ENCODE data around the gene INSIG2.

Gene INSIG2

DNA sequence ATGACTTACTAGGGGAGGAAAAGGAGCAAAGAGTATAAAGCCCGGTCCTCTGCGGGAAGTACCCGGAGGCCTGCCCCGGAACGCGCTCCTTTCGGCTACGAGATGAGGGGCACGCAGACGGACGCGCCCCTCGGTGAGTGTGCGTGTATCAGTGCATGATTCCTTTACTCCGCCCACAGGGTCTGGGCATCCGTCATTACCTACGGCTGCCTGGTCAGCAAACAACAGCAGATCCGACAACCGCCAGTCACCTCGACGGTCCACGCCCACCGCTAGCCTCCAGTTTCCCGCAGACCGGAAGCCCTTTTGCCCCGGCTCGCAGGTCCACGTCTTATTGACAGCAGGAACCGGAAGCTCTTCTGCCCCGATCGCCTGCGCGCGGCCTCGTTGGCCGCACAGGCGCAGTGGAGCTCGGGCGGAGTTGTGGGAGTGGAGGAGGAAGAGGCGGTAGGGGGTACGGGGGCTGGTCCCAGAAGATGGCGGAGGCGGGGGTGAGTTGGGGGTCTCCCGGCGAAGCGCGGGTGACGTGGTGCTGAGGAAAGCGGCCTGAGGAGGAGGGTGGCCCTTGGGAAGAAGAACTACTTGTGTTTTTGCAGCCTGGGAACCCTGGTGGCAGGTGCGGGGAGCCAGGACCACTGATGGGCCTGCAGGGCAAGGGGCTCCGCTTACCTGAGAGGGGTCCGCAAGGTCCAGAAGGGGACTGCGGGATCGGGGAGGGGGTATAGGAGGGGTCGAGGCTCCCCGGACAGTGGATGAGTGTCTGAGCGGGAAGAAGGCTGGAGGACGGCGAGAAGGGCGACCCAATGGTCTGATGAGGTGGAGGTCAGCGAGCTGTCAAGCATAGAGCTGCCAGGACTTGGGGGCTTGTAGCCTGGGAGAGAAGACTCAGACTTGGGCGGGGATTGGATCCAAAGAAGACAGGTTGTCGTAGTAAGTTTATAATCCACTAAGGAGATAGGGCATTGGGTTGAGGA lies at the start of gene INSIG2:
Gene INSIG2 (plus strand): TSS at position 421 of the 974 bp plus-strand sequence. CDS start 8,086 bp downstream, outside the sequence.
- DNase-seq = peak; percentile 83

GRCh38 chr2:118040891-118041290 lies 47.4 kb upstream of the INSIG2 start:
- no peak for DNase-seq

DNA sequence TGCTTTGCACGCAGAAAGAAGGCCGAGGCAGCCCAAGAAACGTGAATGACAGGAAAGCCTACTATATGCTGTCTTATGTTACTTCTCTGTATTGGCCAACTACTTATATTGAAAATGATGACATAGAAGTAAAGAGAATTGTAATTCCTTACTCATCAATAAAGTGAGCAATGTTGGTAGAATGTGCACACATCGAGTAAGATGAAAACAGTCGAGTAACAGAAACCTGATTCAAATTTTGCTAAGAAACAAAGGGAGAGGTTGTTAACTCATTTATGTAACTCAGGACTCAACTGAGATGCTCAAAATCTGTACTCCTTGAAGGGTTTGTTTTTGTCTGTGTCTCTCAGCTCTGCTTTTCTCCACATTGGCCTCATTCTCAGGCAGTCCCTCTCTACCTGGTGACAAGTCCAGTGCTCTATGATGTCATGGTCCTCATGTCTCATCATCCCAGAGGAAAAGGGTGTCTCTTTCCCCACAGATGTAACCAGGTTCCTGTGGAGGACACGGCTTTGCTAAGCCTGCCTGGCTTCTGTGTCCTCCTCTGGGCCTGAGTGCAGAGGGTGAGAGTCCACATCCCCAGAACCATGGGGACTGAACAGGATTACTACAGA lies 44.1 kb upstream of the INSIG2 start:
- no peak for DNase-seq

DNA sequence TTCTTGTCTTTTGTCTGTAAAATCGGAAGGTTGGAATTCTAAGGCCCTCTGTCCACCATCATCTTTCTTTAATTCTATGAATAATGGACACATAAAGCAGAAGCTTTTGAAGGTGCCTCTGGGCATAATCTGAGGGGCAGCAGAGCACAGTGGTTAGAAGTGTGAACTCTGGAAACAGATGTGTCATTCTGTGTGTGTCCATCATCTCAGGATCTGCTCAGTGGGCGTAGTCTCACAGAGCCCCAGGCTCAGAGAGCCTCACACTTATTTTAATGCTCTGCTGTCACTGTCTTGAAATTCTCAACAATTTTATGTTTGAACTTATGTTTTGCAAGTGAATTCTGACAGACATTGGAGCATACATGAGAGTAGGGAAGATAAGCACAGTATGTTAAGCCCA lies 43.4 kb upstream of the INSIG2 start:
- DNase-seq = no peak

GRCh38 chr2:118045286-118045685 lies 43.0 kb upstream of the INSIG2 start:
- DNase-seq = no peak

- DNase-seq = no peak
Observed at GRCh38 chr2:118046634-118047210, 41.5 kb upstream of the INSIG2 start.

GRCh38 chr2:118047380-118047826 lies 40.9 kb upstream of the INSIG2 start:
- no peak for DNase-seq

DNA sequence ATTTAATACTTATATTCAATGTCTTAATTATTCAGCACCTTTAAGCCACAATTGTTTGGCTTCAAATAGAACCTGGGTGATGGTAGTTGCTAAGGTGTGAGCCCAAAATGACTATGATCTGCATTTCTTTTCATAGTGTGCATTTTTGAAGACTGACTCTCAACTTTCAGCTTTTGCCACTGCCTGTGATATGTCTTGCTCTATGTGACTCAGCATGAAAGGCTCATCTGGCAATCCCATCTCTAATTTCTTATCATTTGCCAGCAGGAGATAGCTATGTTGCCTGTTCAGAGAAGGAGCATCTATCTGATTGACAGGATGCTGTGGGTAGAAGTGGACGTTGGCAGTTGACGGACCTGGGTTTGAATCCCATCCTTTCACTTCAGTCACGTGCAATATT lies 39.9 kb upstream of the INSIG2 start:
- no peak for DNase-seq

DNA sequence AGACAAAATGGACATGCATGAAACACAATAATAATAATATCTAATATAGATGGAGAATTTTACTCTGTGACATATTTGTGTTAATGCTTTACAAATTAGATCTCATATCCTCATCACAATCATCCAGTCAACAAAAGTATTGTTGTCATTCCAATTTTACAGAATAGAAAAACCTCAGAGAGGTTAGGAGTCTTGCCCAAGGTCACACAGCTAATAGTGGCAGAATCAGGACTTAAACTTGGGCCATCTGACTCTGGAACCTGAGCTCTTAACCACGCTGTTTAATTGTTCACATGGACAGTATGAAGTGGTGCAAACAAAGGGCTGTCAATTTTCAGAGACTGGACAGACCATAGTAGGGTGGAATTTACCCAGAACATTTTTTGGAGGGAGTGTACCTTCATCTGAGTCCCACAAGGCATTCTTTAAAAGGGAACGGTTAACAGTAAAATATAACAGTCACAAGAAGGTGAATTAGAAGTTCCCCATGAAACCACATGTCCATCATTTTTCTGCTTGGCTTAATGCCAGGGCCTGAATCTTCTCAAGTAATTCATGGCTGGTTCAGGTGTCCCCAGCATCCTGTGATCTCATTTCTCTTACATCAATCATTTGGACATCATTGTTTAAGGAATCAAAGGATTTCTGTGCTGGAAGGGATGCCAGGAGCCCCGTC lies 39.0 kb upstream of the INSIG2 start:
- DNase-seq = no peak

- DNase-seq = no peak
Observed at GRCh38 chr2:118049816-118050140, 38.5 kb upstream of the INSIG2 start.

DNA sequence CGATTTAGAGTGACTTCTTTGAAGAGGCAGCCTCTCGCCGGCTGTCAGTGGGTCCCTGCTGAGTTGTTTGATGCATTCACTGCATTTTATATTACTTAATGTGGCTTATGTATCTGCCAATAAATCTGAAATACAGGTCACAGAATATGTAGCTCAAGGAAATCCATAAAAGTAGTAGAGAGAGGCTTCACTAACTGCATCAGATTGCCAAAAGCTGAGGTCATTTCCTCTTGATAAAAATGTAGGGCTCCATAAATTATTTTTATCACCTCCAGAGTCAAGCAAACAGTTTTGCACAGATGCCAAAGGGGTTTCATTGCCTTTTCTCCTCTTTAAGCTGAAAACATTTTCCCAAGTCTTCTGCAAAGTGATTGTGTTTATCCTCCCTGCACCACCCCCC lies 37.9 kb upstream of the INSIG2 start:
- no peak for DNase-seq

GRCh38 chr2:118050974-118051373 lies 37.3 kb upstream of the INSIG2 start:
- DNase-seq = no peak

GRCh38 chr2:118051826-118052358 lies 36.4 kb upstream of the INSIG2 start:
- no peak for DNase-seq

DNA sequence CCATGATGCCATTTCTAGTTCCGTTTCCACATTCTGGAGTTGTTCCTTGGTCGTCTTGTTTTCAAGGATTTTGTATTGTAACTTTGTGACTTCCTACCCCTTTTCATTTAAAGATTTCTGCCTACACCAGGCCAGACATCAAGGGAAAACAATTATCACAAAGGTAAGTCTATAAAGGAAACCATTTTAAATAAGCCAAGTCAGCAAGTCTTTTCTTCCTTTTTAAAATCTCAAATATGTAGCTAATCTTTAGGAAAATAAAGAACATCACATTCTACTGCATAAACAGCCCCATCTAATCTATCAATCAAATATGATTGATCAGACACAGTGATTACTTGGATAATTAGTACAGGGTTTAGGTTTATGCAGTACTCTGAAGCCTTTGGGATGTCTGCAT lies 35.8 kb upstream of the INSIG2 start:
- DNase-seq = no peak

- no peak for DNase-seq
Observed at GRCh38 chr2:118053681-118054080, 34.6 kb upstream of the INSIG2 start.

DNA sequence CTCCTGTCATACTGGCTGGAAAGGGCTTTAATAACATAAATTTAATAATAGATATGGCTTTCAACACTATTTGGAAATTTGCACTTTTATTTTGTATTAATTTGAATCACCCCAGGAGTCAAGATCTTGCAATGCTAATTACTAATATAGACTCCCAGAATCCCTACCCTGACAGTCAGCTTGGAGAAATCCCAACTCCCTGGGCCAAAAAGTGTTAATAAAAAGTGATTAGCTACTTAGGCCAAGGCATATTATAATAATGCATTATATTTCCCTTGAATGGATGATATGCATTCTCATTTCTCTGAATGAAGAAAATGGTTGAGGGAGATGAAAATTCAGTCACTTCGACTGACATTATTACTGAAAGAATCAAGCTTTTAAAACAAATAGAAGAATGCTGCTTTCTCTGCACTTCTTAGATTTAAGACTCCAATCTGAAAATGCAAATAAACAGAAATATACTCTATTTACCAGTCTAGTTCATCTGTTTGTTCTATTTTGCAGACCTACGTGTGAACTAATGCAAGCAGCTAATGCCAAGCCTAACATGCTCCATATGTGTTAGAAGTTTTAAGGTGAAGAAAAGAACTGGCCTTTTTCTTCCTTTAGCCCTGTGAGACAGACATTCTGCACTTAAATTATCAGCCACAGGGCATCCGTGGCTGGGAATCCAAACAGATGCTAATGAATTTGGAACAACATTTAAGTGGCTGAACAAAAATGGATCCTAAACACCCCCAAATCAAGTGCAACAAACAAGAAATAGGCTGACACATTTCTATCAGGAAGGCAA lies 33.9 kb upstream of the INSIG2 start:
- DNase-seq = no peak

DNA sequence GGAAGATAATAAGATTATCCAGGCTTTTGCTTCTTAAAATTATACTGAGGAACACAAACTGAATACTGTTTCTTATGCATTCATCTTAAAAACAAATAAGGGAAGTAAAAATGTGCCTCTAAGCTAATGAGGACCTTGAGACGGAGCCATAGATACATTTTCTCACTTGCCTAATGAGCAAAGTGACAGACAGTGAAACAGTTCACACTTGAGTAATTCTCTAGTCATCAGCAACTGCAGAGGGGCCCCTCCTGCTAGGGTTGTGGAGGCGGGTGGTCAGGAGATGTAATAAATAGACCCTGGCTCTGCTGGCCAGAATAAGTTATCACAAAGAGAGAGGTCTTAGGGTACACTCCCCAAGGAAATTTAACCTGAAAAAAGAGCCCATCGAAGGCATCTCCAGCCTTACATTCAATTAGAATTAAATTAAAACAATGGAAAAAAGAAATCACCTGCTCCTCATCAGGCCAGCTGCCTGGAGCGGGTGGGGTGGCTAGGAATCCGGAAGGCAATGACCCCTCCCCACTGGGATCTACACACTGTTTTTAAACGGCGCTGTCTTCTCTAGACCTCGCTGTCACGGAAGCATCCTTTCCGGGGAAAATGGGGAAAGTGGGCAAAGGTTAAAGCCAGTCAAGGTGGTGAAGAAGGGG lies 32.6 kb upstream of the INSIG2 start:
- DNase-seq = no peak

GRCh38 chr2:118056165-118056534 lies 32.1 kb upstream of the INSIG2 start:
- DNase-seq = no peak

DNA sequence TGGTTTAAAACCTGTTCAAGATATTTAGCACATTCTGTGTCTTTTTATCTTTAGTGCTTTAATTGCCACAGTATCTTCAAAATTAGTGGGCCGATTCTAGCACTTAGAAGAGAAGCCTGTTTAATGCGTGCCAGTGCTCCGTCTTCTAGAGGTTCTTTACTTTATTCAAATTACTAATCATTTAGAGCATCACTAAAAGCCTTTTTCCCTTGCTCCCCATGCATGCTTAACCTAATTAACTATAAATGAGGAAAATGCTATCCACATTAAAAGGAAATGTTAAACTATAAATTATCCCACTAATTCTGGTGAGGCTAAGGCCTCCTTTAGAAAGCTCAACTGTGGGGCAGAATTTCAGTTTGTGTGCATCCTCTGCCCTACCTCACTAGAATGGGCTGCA lies 31.5 kb upstream of the INSIG2 start:
- no peak for DNase-seq

DNA sequence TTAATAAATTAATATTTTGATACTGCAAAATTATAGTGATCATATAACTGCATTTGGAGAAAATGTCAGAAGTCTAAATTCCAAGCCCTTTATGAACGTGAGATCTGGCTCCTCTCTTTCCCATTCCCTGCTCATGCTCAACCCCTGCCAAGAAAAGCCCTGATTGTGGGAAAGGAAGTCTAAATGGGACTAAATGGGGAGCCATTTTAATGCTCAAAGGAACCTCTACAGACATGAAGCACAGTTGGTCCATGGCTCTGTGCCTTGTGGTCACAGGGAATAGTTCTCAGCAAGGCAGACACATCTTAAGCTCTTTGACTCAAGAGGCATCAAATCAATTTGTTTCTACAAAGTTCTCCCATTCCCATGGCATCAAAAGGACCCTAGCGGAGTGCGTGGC lies 29.3 kb upstream of the INSIG2 start:
- no peak for DNase-seq

DNA sequence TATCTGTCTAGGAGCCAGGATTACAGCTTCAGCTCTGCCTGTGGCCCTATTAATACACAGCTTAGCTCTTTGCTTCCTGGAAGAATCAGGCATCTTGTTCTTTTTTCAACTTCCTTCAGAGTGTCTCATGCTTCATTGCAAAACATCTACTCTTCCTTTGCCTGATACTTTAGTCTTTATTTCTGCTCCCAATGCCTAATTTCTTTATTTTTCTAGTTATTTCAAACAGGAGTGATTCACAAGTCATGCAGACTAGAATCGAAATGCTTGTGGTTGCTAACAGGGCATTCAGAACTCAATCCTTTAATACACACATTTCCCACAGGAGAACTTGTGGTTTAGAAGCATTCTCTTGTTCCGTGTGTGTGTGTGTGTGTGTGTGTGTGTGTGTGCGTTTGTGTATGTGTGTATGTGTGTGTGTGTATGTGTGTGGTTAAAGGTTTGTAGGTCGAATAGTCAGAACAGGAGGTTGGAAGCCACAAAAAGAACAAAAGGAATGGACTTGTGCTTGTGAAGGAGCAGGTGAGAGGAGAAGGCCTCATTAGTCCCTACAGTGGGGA lies 28.3 kb upstream of the INSIG2 start:
- no peak for DNase-seq

Data from activated gamma-delta T cell treated with Interleukin-2 at 50 U/mL for 16 hours (primary cell).